Measurements from ENCODE around the gene SEL1L2.

SEL1L2 gene

GRCh38 chr20:13929836-13930235 is 60.6 kb downstream of the SEL1L2 start:
- DNase-seq = no peak

DNA sequence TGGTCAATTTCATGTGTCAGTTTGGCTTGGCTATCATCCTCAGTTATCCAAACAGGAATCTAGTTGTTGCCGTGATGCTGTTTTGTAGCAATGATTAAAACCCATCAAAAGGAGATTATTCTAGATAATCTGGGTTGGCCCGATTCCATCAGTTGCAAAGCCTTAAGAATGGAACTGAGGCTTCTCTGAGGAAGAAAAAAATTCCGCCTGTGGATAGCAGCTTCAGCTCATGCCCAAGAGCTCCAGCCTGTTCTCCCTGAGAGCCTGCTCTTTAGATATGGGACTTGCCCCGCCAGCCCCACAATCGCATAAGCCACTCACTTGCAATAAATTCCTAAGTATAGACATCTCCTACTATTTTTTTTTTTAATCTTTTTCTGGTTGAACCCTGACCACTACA is 61.5 kb downstream of the SEL1L2 start:
- DNase-seq = no peak

DNA sequence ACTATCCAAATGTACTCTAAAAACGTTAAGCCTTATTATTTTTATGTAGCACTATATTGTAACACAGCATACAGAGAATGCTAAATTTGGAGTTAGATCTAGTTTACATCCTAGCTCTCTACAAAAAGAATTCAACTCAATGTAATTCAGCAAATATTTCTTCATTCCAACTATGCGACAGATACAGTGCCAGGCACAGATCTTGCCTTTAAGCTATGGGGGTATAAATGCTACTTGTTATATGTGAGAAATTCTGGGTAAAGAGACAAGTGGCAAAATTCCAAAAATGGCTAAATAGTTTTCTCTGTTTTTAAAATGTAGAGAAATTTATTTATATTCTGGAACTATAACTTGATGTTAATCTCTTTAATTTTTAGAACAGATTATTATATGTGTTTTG is 63.2 kb downstream of the SEL1L2 start:
- no peak for DNase-seq

GRCh38 chr20:13922241-13922640 is 68.2 kb downstream of the SEL1L2 start:
- DNase-seq = no peak

- no peak for DNase-seq
Observed at GRCh38 chr20:13915284-13915683, 75.1 kb downstream of the SEL1L2 start.

DNA sequence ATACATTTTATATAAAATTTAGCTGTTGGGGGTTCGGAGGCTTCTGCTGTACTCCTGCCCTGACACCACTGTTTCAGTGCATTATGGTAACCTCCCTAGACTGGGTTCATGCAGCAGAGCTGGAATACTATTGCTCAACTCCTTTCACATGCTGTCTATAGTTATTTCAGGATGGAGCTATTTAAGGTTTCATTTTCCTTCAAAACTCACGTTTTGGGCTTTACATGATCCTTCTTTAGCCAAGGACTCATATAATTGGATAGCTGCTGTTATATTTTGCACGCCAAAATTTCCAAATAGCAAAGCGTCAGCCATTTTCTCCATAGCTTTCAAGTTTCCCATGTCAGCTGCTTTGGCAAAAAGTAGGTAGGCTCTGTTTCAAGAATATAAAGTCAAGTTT is 76.8 kb downstream of the SEL1L2 start:
- no peak for DNase-seq

- no peak for DNase-seq
Observed at GRCh38 chr20:13913131-13913530, 77.3 kb downstream of the SEL1L2 start.

GRCh38 chr20:13910492-13910891 is 79.9 kb downstream of the SEL1L2 start:
- no peak for DNase-seq

DNA sequence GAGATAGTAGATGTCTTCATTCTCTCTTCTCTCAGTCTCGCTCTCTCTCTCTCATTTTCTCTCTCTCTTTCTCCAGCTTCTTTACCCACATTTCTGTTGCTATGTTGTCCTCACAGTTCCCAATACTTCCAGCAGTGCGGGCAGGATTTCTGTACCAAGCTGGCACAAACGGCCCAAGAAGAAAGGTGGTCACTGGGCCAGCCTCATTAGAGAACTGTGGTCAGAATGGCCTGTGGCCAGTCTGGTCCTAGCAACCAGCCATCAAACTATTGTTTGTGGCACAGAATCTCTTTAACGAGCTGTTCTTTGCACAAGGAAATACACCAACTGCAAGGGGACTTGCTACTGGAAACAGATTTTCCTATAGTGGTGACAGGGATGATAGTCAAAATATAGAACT is 81.3 kb downstream of the SEL1L2 start:
- DNase-seq = no peak

DNA sequence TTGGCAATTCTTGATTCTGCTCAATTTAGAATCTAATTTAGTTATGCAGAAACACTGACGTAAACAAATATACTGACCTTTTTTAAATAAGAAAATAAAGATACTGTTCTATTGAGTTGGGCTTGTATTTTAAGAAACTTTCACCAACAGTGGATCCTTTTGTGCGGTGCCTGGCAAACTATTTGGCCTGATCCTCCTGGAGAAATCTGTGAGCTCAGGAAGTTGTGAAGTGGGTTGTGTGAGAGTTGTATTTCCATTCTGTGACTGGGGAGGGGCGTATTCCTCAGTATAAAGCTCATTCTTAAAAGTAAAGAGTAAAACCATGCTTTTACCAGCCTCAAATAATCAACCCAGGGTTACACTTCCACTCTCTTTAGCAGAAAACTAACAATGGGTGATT is 85.6 kb downstream of the SEL1L2 start:
- DNase-seq = no peak

DNA sequence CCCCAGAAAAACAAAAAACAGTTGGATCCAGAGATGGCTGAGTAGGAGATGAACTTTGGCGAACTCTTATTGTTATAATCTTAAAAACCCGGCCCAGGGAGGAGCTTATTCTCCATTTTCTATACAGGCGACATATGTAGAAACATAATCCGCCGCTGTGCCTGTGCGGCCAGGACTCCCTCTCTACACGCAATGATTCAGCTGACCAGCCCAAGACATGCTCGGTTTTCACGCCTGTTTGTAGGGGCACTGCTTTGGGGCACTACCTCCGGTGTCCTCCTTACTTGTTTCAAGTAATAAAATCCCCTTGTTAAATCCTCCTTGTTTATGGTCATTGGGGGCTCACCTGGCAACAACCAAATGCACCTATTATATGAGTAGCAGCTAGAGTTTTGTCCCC is 89.9 kb downstream of the SEL1L2 start:
- no peak for DNase-seq

DNA sequence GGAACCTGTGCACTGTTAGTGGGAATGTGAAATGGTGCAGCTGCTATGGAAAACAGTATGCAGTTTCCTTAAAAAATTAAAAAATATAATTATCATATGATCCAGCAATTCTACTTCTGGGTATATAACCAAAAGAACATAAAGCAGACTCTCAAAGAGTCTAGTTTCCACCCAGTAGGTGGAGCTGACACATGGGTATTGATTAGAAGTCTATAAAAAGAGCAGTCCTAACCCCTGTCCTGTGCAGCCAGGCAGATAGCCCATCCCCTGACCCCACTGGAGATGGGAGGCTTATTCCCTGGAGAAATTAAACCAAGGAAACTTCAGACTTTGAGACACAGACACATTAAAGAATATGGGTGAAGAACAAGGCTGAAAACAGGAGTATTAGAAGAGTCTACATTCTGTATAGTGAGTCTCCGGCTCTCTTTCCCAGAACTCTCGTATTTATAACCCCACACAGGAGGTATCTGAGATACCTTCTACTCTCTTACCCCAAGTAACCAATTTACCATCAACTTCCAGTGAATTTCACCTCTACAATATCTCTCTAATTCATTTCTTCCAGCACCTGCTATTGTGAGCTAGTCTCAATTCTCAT is 92.3 kb downstream of the SEL1L2 start:
- no peak for DNase-seq

DNA sequence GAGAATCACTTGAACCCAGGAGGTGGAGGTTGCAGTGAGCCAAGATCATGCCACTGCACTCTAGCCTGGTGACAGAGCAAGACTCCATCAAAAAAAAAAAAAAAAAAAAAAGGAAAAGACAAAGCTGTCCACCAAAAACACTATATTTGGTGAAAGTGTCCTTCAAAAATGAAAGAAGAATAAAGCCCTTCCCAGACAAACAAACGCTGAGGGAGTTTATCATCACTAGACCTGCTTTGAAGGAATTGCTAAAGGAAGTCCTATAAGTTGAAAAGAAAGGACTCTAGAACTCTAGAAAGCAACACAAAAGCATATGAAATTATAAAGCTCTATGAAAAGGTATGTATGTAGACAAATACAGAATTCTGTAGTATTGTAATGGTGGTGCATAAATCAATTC is 98.8 kb downstream of the SEL1L2 start:
- DNase-seq = no peak

- DNase-seq = no peak
Observed at GRCh38 chr20:13884803-13885202, 105.6 kb downstream of the SEL1L2 start.

- DNase-seq = no peak
Observed at GRCh38 chr20:13883425-13883824, 107.0 kb downstream of the SEL1L2 start.

GRCh38 chr20:13878566-13878965 is 111.8 kb downstream of the SEL1L2 start:
- DNase-seq = no peak

GRCh38 chr20:13877793-13878192 is 112.6 kb downstream of the SEL1L2 start:
- peak; percentile 44 for DNase-seq

DNA sequence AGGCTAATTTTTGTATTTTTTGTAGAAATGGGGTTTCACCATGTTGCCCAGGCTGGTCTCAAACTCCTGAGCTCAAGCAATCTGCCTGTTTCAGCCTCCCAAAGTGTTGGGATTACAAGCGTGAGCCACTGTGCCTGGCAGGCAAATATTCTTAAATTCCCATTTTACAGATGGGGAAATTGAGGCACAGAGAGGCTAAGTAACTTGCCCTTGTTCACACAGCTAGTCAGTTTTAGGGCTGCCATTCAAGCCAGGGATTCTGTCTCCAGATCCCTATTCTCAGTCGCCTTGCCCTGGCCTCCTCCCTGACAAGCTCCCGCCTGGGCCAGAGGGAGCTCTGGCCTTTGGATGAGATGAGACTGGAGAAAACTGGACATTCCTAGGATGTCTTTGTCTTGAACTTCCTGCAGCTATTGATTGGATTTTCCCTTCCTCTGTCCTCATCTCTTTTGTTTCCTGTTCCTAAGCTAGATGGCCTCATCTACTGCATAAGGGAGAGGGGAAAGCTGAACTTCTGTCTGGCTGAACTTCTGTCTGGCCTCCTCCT is 115.1 kb downstream of the SEL1L2 start:
- no peak for DNase-seq

DNA sequence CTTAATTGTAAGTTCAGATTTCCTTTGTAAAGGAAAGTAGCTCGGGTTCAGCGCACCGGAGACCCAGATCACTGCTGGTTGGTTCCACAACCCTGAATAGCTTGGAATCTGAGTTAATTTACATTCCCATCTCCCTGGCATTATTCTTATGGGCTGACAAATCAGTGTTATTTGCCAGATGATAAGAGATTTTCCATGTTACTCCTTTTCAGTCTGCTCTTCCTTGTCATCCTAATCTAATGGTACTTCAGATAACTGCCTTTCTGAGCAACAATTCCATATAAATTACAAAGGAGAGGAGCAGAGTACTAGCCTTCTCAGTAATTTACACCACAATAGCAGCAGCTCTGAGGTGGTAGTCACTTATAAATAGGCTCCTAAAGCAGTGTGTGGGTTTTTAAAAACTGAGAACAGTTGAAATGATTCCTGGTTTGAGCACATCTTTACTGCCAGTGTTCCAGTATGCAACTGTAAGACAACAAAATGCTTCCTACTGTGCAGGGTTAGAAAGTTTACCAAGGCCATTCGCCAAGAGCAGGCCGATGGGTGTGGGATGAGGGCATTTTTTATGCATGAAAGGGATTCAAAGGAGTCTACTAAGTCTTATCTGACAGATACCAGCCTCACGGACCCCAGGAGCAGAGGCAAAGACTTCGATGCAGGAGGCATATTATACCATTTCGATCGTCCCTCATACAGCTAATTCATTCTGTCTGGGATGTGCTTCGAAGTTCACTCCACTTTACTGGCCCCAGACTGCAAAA is 115.8 kb downstream of the SEL1L2 start:
- no peak for DNase-seq

- no peak for DNase-seq
Observed at GRCh38 chr20:13873831-13874230, 116.6 kb downstream of the SEL1L2 start.

DNA sequence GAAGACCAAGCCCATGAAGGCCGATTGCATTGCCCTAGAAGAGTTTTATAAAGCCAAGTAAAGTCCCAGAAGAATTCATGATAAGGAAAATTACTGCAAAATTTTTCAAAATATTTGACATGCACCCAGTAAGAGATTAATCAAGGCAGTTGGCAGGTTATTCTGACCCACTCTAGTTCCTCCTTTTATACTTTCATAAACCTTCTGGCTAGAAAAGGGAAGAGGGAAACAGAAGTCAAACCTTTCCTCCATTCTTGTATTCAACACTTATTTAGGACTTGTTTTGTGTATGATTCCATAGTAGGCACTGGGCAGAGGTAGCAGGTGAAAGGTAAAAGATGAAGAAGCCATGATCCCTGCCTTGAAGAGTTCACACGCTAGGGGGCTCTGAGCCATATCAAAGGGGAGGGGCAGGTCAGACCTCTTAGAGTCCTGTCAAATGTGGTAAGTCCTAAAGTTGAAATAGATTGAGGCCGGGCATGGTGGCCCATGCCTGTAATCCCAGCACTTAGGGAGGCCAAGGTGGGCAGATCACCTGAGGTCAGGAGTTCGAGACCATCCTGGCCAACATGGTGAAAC is 120.2 kb downstream of the SEL1L2 start:
- no peak for DNase-seq

DNA sequence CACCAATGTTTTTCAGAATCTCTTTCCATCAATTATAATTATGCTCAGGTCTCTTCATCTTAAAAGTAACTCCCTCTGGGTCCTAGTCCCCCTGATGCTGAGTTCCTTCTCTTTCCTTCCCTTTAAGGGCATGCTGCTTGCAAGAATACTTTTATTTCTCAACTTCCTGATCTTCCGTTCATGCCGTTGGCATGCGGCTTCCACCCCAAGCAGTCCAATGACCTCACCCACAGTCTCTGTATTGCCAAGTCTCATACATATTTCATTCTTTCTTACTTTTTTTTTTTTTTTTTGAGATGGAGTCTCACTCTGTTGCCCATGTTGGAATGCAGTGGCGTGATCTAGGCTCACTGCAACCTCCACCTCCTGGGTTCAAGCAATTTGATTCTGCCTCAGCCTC is 122.1 kb downstream of the SEL1L2 start:
- no peak for DNase-seq

- DNase-seq = no peak
Observed at GRCh38 chr20:13865791-13866351, 124.5 kb downstream of the SEL1L2 start.

- no peak for DNase-seq
Observed at GRCh38 chr20:13865156-13865555, 125.3 kb downstream of the SEL1L2 start.

Measured in NCI-H748 treated with DMSO at 0.1 percent for 48 hours (cell line).